IMR-90 (cell line): ENCODE data around the gene MAFF. TPM values are rescaled to one million over a fixed set of nuclear protein-coding genes. Genes with fewer than 3 reads are reported as not detected.

Experiments used
- ATAC-seq: fragments of 200-7000 bp; cut with Tn5 transposase; 2 replicates; pipeline ENCODE4 v1.9.1; 2020; ENCODE audit warnings: low read depth, mild to moderate bottlenecking, moderate library complexity
- BruUV-seq: library from RNA; stranded (reverse); fragments of 400-500 nt; replicated peaks from 2 replicates; lab custom pipeline; 2021; lab: Mats Ljungman, UMichigan
- CTCF ChIA-PET: fragments of 300-600 bp; formaldehyde crosslinking; extraction: SDS; loops from one replicate; lab custom pipeline; 2021; ENCODE audit warnings: antibody characterized with exemption; lab: Yijun Ruan, JAX
- POLR2A ChIA-PET: fragments of 300-600 bp; sonication (Branson Sonifier 250); formaldehyde crosslinking; loops from one replicate; lab custom pipeline; 2022; ENCODE audit warnings: antibody characterized with exemption; ENCODE audit not compliant: unreplicated experiment; lab: Charles Lee
- DNase-seq: peaks from one replicate; pipeline ENCODE4 v3.0.0; 2013
- H2AFZ ChIP-seq: replicated peaks from 2 replicates; pipeline ENCODE3; 2013; ENCODE audit warnings: low read length, mild to moderate bottlenecking; ENCODE audit not compliant: poor library complexity
- H2AK5ac ChIP-seq: 2 replicates; pipeline ENCODE4 v1.6.1; 2013; ENCODE audit warnings: low read depth, low read length, inconsistent platforms
- H2AK9ac ChIP-seq: replicated peaks from 2 replicates; pipeline ENCODE3; 2013; ENCODE audit warnings: mild to moderate bottlenecking, low read depth, low read length, moderate library complexity; ENCODE audit not compliant: poor library complexity
- H2BK120ac ChIP-seq: 2 replicates; pipeline ENCODE4 v1.6.1; 2013; ENCODE audit warnings: low read depth, low read length, inconsistent platforms
- H2BK15ac ChIP-seq: 3 replicates; pipeline ENCODE4 v1.6.1; 2013; ENCODE audit warnings: low read depth, low read length, inconsistent platforms
- H2BK20ac ChIP-seq: 2 replicates; pipeline ENCODE4 v1.6.1; 2013; ENCODE audit warnings: low read depth, mild to moderate bottlenecking, inconsistent platforms, low read length, moderate library complexity
- H2BK5ac ChIP-seq: 2 replicates; pipeline ENCODE4 v1.6.1; 2013; ENCODE audit warnings: mild to moderate bottlenecking, low read depth, low read length, inconsistent platforms; ENCODE audit not compliant: poor library complexity, severe bottlenecking
- H3K14ac ChIP-seq: replicated peaks from 2 replicates; pipeline ENCODE4 v1.6.1; 2013; ENCODE audit warnings: low read depth, low read length, inconsistent platforms
- H3K18ac ChIP-seq: 2 replicates; pipeline ENCODE4 v1.6.1; 2013; ENCODE audit warnings: low read depth, low read length, control low read depth
- H3K23ac ChIP-seq: 2 replicates; pipeline ENCODE4 v1.6.1; 2013; ENCODE audit warnings: low read depth, low read length, inconsistent platforms
- H3K27ac ChIP-seq: 2 replicates; pipeline ENCODE4 v1.5.1; 2013; ENCODE audit warnings: mild to moderate bottlenecking, control low read depth, low read length; ENCODE audit not compliant: insufficient read depth
- H3K27me3 ChIP-seq: 2 replicates; pipeline ENCODE4 v1.6.1; 2013; ENCODE audit warnings: low read length; ENCODE audit not compliant: control insufficient read depth, insufficient read depth
- H3K36me3 ChIP-seq: 2 replicates; pipeline ENCODE4 v1.6.1; 2013; ENCODE audit warnings: low read length, mixed read lengths; ENCODE audit not compliant: control insufficient read depth, insufficient read depth
- H3K4ac ChIP-seq: 2 replicates; pipeline ENCODE4 v1.6.1; 2013; ENCODE audit warnings: low read depth, low read length, inconsistent platforms
- H3K4me1 ChIP-seq: 2 replicates; pipeline ENCODE4 v1.6.1; 2013; ENCODE audit warnings: low read length, mixed read lengths; ENCODE audit not compliant: control insufficient read depth, insufficient read depth
- H3K4me2 ChIP-seq: 2 replicates; pipeline ENCODE4 v1.6.1; 2013; ENCODE audit warnings: low read depth, mild to moderate bottlenecking, control low read depth, low read length, moderate library complexity
- H3K4me3 ChIP-seq: 2 replicates; pipeline ENCODE4 v1.5.1; 2013; ENCODE audit warnings: low read depth, mild to moderate bottlenecking, control low read depth, low read length, moderate library complexity; ENCODE audit not compliant: insufficient read depth
- H3K56ac ChIP-seq: 2 replicates; pipeline ENCODE4 v1.6.1; 2013; ENCODE audit warnings: low read length, inconsistent platforms; ENCODE audit not compliant: insufficient read depth; ENCODE audit errors: extremely low read depth
- H3K79me1 ChIP-seq, 2 experiments: 2 replicates each; pipeline ENCODE4 v1.6.1; 2013; ENCODE audit warnings: low read length in 2 of 2, inconsistent platforms in 1 of 2, low read depth in 1 of 2
- H3K9ac ChIP-seq: 2 replicates; pipeline ENCODE4 v1.6.1; 2013; ENCODE audit warnings: low read depth, low read length, control low read depth
- H3K9me1 ChIP-seq: 2 replicates; pipeline ENCODE4 v1.6.1; 2013; ENCODE audit warnings: low read length, inconsistent platforms; ENCODE audit not compliant: insufficient read depth
- H3K9me3 ChIP-seq: 2 replicates; pipeline ENCODE4 v1.6.1; 2013; ENCODE audit warnings: low read length; ENCODE audit not compliant: control insufficient read depth, insufficient read depth
- H4K20me1 ChIP-seq: 2 replicates; pipeline ENCODE4 v1.6.1; 2013; ENCODE audit warnings: low read length, inconsistent platforms; ENCODE audit not compliant: insufficient read depth
- H4K5ac ChIP-seq: 2 replicates; pipeline ENCODE4 v1.6.1; 2013; ENCODE audit warnings: mild to moderate bottlenecking, low read depth, low read length, control low read depth
- H4K8ac ChIP-seq, 2 experiments: 2 replicates each; pipeline ENCODE4 v1.6.1; 2013; ENCODE audit warnings: low read depth in 2 of 2, low read length in 2 of 2, control low read depth in 1 of 2, inconsistent platforms in 1 of 2
- H4K91ac ChIP-seq: 2 replicates; pipeline ENCODE4 v1.6.1; 2013; ENCODE audit warnings: low read depth, low read length, inconsistent platforms; ENCODE audit not compliant: insufficient read depth
- CEBPB ChIP-seq: IDR thresholded peaks from 2 replicates; pipeline ENCODE4 v1.6.1; 2012; ENCODE audit warnings: low read depth, low read length, improper control_type of control experiment
- MXI1 ChIP-seq: IDR thresholded peaks from 2 replicates; pipeline ENCODE4 v1.6.1; 2012; ENCODE audit warnings: low read depth, mild to moderate bottlenecking, low read length, moderate library complexity, borderline replicate concordance
- NFE2L2 ChIP-seq: fragments of 150-350 bp; IDR thresholded peaks from 2 replicates; pipeline ENCODE4 v1.6.1; 2016; ENCODE audit warnings: low read depth, mild to moderate bottlenecking, low read length
- POLR2A ChIP-seq: IDR thresholded peaks from 2 replicates; pipeline ENCODE4 v1.6.1; 2012; ENCODE audit warnings: mild to moderate bottlenecking, low read depth, low read length
- RAD21 ChIP-seq: IDR thresholded peaks from 2 replicates; pipeline ENCODE4 v1.6.1; 2012; ENCODE audit warnings: low read length, improper control_type of control experiment
- RFX5 ChIP-seq: IDR thresholded peaks from 2 replicates; pipeline ENCODE4 v1.8.0; 2012; ENCODE audit warnings: low read depth, mild to moderate bottlenecking, low read length, moderate library complexity
- SMC3 ChIP-seq: fragments of 150-350 bp; IDR thresholded peaks from 2 replicates; pipeline ENCODE4 v1.6.1; 2016; ENCODE audit warnings: low read depth, mild to moderate bottlenecking, antibody characterized with exemption, low read length, moderate library complexity
- WGBS, 2 experiments: methylation state at CpG; one replicate each; pipeline versions ENCODE4 v1.1.5 to v1.1.7; 2013; ENCODE audit warnings: missing lambda C conversion rate in 2 of 2; ENCODE audit not compliant: insufficient read length in 1 of 2; ENCODE audit errors: extremely low coverage in 2 of 2; 5-methylcytosine and 5-hydroxymethylcytosine counted together
- dilution Hi-C: fragments of 300-500 bp; cut with HindIII; formaldehyde crosslinking; loops from one replicate; pipeline ENCODE4 v1.14.3; 2018; ENCODE audit warnings: low sequenced_read_pairs; ENCODE audit not compliant: unreplicated experiment
- in situ Hi-C: fragments of 300-500 bp; cut with MboI; formaldehyde crosslinking; loops from 3 replicates; pipeline ENCODE4 v1.14.3; 2019; ENCODE audit warnings: low sequenced_read_pairs, inconsistent platforms, mixed read lengths
- intact Hi-C: fragments of 100-400 bp; cut with micrococcal nuclease; formaldehyde crosslinking; loops from 2 replicates; pipeline ENCODE4 v1.10.0; 2022
- polyA plus RNA-seq, 3 experiments: library from polyadenylated mRNA; depleted of rRNA; stranded (reverse); fragments of >200 nt; gene quantifications; 2 replicates each; pipeline ENCODE4 v1.2.3, GENCODE V29; 2012; ENCODE audit warnings: low replicate concordance in 1 of 3
- total RNA-seq: library from RNA; depleted of rRNA; stranded (reverse); fragments of >200 nt; gene quantifications from 2 replicates; pipeline ENCODE4 v1.2.3, GENCODE V29; 2012
- TF ChIP-seq, protein P1 (sequence below): fragments of 150-350 bp; IDR thresholded peaks from 2 replicates; pipeline ENCODE4 v1.6.1; 2017; ENCODE audit warnings: mild to moderate bottlenecking, antibody characterized with exemption, low read length, low read depth
- TF ChIP-seq, protein P2 (sequence below): fragments of 150-350 bp; IDR thresholded peaks from 2 replicates; pipeline ENCODE4 v1.6.1; 2016; ENCODE audit warnings: low read depth, mild to moderate bottlenecking, low read length, moderate library complexity, borderline replicate concordance

Gene MAFF
- total and polyA plus RNA-seq, 2 of the 4 experiments (the other 2 are of a cell fraction), result 18.3 to 25.9 TPM

DNA sequence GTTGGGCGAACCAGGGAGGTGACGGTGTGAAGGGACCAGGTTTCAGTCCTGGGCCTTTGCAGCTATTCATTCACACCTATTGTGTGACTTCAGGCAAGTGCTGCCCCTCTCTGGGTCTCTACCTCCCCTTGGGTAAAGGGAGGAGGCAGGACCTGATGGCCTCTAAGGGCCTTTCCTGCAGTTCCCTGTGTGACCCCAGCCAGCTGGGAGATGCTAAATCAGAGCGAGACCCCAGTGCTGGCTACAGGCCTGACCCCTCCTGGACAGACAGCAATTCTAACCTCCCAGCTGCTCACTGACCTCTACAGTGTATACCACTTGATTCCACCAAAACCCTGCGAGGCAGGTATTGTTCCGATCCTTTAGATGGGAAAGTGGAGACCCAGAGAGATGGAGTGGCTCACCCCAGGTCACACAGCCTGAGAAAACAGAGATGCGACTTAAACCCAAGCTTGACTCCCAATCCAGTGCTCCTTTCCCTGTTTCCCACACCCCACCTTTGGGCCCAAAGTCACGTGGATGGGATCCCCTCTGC lies 6.2 kb downstream of the MAFF start:
- Histone ChIP-seq H3K36me3 (peaks cover 3% of the 10 kb centered on the region; the same call in 1 of the 2 replicates), H3K9me1 (peaks cover 39% of the 10 kb centered on the region), H4K5ac (no peak overlapping the region), H4K20me1 (peaks cover 92% of the 10 kb centered on the region), H3K4me1 (peaks cover 26% of the 10 kb centered on the region), H2BK20ac (no peak overlapping the region), H3K4me2 (no peak overlapping the region), H2BK5ac (peak overlapping the region; percentile 12), H3K27me3 (no peaks in the 10 kb centered on the region), H2AK9ac (peak overlapping the region; percentile 74), H3K23ac (0 out of 2 replicates have a peak overlapping the region, but pooled peaks have one; percentile 9), H3K4me3 (no peak overlapping the region), H3K18ac (no peak overlapping the region), H3K56ac (no peak overlapping the region), H3K27ac (no peak overlapping the region), H2AK5ac (peak overlapping the region; percentile 30), H4K91ac (no peak overlapping the region), H2AFZ (no peak overlapping the region), H2BK15ac (no peak overlapping the region), H3K9me3 (no peaks in the 10 kb centered on the region), H3K9ac (no peak overlapping the region), H3K14ac (no peak overlapping the region), H4K8ac (no peak overlapping the region), H2BK120ac (no peak overlapping the region), H3K79me1 (peaks cover 10 to 85% of the 10 kb centered on the region in 2 experiments; a peak in 3 of 4 replicates), H3K4ac (no peak overlapping the region; the same call in 1 of the 2 replicates)
- POLR2A ChIA-PET, result no interaction called here
- WGBS, 2 experiments, result 86% methylated on average over 2 of the region's 7 CpGs; no CpG with 5 or more reads in 1 of the 2 experiments
- intact Hi-C loops (no loop called here), dilution Hi-C loops (no loop called here), in situ Hi-C loops (no loop called here)
- DNase-seq (no peak), ATAC-seq (no peak)
- CTCF ChIA-PET, result no interaction called here
- TF ChIP-seq POLR2A (0 out of 2 replicates have a peak, but pooled peaks have one; percentile 31), MXI1 (no peak), RFX5 (no peak), CEBPB (no peak), NFE2L2 (no peak), SMC3 (no peak), RAD21 (no peak)
- TF ChIP-seq, protein P1, sequence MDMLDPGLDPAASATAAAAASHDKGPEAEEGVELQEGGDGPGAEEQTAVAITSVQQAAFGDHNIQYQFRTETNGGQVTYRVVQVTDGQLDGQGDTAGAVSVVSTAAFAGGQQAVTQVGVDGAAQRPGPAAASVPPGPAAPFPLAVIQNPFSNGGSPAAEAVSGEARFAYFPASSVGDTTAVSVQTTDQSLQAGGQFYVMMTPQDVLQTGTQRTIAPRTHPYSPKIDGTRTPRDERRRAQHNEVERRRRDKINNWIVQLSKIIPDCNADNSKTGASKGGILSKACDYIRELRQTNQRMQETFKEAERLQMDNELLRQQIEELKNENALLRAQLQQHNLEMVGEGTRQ, result no peak
- TF ChIP-seq, protein P2, sequence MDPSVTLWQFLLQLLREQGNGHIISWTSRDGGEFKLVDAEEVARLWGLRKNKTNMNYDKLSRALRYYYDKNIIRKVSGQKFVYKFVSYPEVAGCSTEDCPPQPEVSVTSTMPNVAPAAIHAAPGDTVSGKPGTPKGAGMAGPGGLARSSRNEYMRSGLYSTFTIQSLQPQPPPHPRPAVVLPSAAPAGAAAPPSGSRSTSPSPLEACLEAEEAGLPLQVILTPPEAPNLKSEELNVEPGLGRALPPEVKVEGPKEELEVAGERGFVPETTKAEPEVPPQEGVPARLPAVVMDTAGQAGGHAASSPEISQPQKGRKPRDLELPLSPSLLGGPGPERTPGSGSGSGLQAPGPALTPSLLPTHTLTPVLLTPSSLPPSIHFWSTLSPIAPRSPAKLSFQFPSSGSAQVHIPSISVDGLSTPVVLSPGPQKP, result no peak
- BruUV-seq, result no TSS peak
